Ishikawa (cell line): ENCODE data around the gene CARD18.

Source experiments
- CEBPB ChIP-seq: IDR thresholded peaks from 2 replicates; pipeline ENCODE4 v1.6.1; 2012
- CREB1 ChIP-seq: IDR thresholded peaks from 2 replicates; pipeline ENCODE4 v1.6.1; 2012; ENCODE audit warnings: low read depth
- EGR1 ChIP-seq: IDR thresholded peaks from 2 replicates; pipeline ENCODE4 v1.6.1; 2012
- EP300 ChIP-seq: IDR thresholded peaks from 2 replicates; pipeline ENCODE4 v1.6.1; 2012; ENCODE audit warnings: borderline replicate concordance
- FOXM1 ChIP-seq: IDR thresholded peaks from 2 replicates; pipeline ENCODE4 v1.6.1; 2012; ENCODE audit warnings: low read depth, borderline replicate concordance
- NFIC ChIP-seq: IDR thresholded peaks from 2 replicates; pipeline ENCODE4 v1.6.1; 2012
- TAF1 ChIP-seq: IDR thresholded peaks from 2 replicates; pipeline ENCODE4 v1.6.1; 2012; ENCODE audit warnings: low read depth, mild to moderate bottlenecking
- TEAD4 ChIP-seq: IDR thresholded peaks from 2 replicates; pipeline ENCODE4 v1.6.1; 2012
- YY1 ChIP-seq: IDR thresholded peaks from 2 replicates; pipeline ENCODE4 v1.6.1; 2012; ENCODE audit warnings: low read depth
- ZBTB7A ChIP-seq: IDR thresholded peaks from 2 replicates; pipeline ENCODE4 v1.6.1; 2012; ENCODE audit warnings: low read depth
- TF ChIP-seq, protein P1 (sequence below): IDR thresholded peaks from 2 replicates; pipeline ENCODE4 v1.6.1; 2012; ENCODE audit warnings: low read depth, mild to moderate bottlenecking
- TF ChIP-seq, protein P2 (sequence below): IDR thresholded peaks from 2 replicates; pipeline ENCODE4 v1.6.1; 2012

DNA sequence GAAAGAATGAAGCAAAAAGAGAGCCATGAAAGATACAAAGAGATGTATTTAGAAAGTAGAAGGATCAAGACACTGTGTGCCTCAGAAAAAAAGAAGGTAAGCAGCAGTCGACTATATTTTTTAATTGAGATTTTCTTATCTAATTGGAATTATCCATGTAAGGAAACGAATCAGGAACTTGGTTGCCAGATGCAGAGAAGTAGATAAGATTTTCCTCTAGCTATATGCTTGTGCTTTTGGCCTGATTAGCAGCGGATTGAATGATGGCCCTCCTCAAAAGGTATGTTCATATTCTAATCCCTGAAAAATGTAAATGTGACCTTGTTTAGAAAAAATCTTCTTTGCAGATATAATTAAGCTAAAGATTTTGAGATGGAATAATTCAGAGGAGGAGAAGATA, 43.9 kb upstream of the CARD18 start:
- TF ChIP-seq EP300 (no peak), FOXM1 (no peak), TEAD4 (no peak), NFIC (no peak), YY1 (no peak), CEBPB (no peak), EGR1 (no peak), TAF1 (no peak), ZBTB7A (no peak), CREB1 (no peak)
- TF ChIP-seq, protein P1, sequence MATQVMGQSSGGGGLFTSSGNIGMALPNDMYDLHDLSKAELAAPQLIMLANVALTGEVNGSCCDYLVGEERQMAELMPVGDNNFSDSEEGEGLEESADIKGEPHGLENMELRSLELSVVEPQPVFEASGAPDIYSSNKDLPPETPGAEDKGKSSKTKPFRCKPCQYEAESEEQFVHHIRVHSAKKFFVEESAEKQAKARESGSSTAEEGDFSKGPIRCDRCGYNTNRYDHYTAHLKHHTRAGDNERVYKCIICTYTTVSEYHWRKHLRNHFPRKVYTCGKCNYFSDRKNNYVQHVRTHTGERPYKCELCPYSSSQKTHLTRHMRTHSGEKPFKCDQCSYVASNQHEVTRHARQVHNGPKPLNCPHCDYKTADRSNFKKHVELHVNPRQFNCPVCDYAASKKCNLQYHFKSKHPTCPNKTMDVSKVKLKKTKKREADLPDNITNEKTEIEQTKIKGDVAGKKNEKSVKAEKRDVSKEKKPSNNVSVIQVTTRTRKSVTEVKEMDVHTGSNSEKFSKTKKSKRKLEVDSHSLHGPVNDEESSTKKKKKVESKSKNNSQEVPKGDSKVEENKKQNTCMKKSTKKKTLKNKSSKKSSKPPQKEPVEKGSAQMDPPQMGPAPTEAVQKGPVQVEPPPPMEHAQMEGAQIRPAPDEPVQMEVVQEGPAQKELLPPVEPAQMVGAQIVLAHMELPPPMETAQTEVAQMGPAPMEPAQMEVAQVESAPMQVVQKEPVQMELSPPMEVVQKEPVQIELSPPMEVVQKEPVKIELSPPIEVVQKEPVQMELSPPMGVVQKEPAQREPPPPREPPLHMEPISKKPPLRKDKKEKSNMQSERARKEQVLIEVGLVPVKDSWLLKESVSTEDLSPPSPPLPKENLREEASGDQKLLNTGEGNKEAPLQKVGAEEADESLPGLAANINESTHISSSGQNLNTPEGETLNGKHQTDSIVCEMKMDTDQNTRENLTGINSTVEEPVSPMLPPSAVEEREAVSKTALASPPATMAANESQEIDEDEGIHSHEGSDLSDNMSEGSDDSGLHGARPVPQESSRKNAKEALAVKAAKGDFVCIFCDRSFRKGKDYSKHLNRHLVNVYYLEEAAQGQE: no peak
- TF ChIP-seq, protein P2, sequence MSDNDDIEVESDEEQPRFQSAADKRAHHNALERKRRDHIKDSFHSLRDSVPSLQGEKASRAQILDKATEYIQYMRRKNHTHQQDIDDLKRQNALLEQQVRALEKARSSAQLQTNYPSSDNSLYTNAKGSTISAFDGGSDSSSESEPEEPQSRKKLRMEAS: no peak
